Esophagus squamous epithelium (tissue), 4 donors: Measurements from ENCODE around the gene EPHA8.

Experiments used
- CTCF ChIP-seq, 6 experiments: fragments of 450-650 bp in 4 of 6; fragments of 200-600 bp in 2 of 6; sonication (generic) in 2 of 6; IDR thresholded peaks; one replicate each; pipeline ENCODE4 v1.5.1; 2016 to 2019; ENCODE audit warnings: antibody characterized with exemption in 6 of 6, mild to moderate bottlenecking in 4 of 6, moderate library complexity in 4 of 6
- POLR2A ChIP-seq, 4 donors: fragments of 450-650 bp; IDR thresholded peaks; one replicate each; pipeline ENCODE4 v1.6.1; 2017; ENCODE audit warnings: antibody characterized with exemption in 4 of 4, mild to moderate bottlenecking in 4 of 4, moderate library complexity in 3 of 4

DNA sequence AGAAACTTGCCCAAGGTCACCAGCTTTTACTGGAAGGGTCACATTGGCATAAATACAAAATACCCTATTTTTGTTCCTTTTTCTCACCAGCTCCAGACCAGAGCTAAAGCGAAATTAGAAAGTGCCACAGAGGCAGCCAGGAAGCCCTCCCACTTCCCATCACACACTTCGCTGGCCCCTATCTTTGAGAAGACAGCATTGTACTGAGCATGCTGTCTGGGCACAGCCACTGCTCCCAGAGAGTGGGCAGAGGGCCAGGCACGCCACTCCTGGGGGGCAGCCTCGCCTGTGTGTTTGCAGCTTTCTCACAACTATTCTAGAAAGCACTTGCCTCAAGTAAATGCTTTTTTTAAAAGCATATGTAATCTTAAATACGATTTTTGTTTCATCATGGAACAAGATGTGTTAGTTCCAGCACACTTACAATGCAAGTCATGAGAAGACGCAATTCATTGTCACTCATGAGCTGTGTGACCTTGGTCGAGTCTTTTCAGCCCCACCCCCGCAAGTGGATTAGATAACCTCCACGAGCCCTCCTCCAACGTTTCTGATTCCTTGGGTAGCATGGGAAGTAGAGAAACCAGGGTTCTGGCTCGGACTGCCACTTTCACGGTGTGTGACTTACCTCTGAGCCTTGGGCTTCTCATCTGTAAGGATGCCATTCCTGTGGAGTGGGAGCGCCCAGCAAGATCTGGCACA, 25.7 kb upstream of the EPHA8 start:
- TF ChIP-seq CTCF (IDR thresholded peaks at IDR 0.05) (no peak), POLR2A (IDR thresholded peaks at IDR 0.05) (no peak)
